Ascending aorta (tissue), 2 donors: ENCODE results near the gene FAT2. TPM values are rescaled to one million over a fixed set of nuclear protein-coding genes. Genes with fewer than 3 reads are reported as not detected.

ENCODE experiments used
- DNase-seq, 2 donors: peaks; one replicate each; pipeline ENCODE4 v3.0.0-alpha.2; 2019; ENCODE audit warnings: low spot score in 2 of 2
- H3K27ac ChIP-seq, 2 donors: fragments of 200-600 bp; sonication (generic); one replicate each; pipeline ENCODE4 v1.5.1; 2016 to 2017; ENCODE audit warnings: mild to moderate bottlenecking in 1 of 2
- H3K27me3 ChIP-seq: fragments of 200-600 bp; sonication (generic); one replicate; pipeline ENCODE4 v1.5.1; 2017
- H3K36me3 ChIP-seq, 2 donors: fragments of 200-600 bp; sonication (generic); one replicate each; pipeline ENCODE4 v1.5.1; 2016
- H3K4me1 ChIP-seq, 2 donors: fragments of 200-600 bp; sonication (generic); one replicate each; pipeline ENCODE4 v1.5.1; 2016 to 2017; ENCODE audit warnings: mild to moderate bottlenecking in 1 of 2
- H3K4me3 ChIP-seq, 2 donors: fragments of 200-600 bp; sonication (generic); one replicate each; pipeline ENCODE4 v1.5.1; 2016 to 2017; ENCODE audit warnings: mild to moderate bottlenecking in 1 of 2
- H3K9me3 ChIP-seq, 2 donors: fragments of 200-600 bp; sonication (generic); one replicate each; pipeline ENCODE4 v1.5.1; 2016
- intact Hi-C: fragments of 100-400 bp; cut with DNase I; formaldehyde crosslinking; loops from one replicate; pipeline ENCODE4 v1.15.1; 2023
- total RNA-seq: library from RNA; depleted of rRNA; stranded (reverse); fragments of >200 nt; gene quantifications from one replicate; pipeline ENCODE4 v1.1.0, GENCODE V29; 2016
- TF ChIP-seq, protein P1 (sequence below), 3 experiments: fragments of 200-600 bp in 2 of 3; fragments of 450-650 bp in 1 of 3; sonication (generic) in 2 of 3; IDR thresholded peaks; one replicate each; pipeline ENCODE4 v1.5.1; 2016 to 2019; ENCODE audit warnings: antibody characterized with exemption in 3 of 3, mild to moderate bottlenecking in 1 of 3, moderate library complexity in 1 of 3

The FAT2 gene
- total RNA-seq, 1 donor from 2014 or later, result not detected

DNA sequence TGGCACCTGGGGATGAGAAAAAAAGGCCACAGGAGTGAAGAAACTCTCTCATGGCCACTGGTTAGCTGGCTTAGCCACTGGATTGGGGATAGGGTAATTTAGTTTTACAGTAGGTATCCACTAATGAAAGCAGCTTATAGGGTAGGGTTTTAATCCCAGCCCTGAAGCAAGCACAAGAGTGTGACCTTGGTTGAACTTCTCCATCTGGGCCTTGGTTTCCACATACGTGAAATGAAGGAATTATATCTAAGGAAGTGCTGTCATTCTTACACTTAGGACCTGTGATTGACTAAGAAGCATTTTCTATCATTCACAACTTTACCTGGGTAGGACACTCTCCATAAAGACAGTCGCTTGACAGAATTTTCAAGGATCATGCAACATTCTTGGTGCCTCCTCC, 49.6 kb downstream of the FAT2 start:
- Histone ChIP-seq H3K4me3 (no peak overlapping the region), H3K27me3 (no peaks in the 10 kb centered on the region), H3K9me3 (no peaks in the 10 kb centered on the region), H3K27ac (no peak overlapping the region), H3K36me3 (no peaks in the 10 kb centered on the region), H3K4me1 (no peaks in the 10 kb centered on the region)
- DNase-seq, result no peak
- intact Hi-C loops, result no loop called here
- TF ChIP-seq, protein P1, sequence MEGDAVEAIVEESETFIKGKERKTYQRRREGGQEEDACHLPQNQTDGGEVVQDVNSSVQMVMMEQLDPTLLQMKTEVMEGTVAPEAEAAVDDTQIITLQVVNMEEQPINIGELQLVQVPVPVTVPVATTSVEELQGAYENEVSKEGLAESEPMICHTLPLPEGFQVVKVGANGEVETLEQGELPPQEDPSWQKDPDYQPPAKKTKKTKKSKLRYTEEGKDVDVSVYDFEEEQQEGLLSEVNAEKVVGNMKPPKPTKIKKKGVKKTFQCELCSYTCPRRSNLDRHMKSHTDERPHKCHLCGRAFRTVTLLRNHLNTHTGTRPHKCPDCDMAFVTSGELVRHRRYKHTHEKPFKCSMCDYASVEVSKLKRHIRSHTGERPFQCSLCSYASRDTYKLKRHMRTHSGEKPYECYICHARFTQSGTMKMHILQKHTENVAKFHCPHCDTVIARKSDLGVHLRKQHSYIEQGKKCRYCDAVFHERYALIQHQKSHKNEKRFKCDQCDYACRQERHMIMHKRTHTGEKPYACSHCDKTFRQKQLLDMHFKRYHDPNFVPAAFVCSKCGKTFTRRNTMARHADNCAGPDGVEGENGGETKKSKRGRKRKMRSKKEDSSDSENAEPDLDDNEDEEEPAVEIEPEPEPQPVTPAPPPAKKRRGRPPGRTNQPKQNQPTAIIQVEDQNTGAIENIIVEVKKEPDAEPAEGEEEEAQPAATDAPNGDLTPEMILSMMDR (IDR thresholded peaks at IDR 0.05), result no peak

Other genes with a start within 250 kb of the FAT2 start
- 0.75 TPM for gene SLC36A2, start 243.8 kb downstream of the FAT2 start, total RNA-seq
- gene SLC36A1, start 143.7 kb downstream of the FAT2 start, total RNA-seq, result 19.9 TPM
- gene SPARC, start 95.6 kb upstream of the FAT2 start, total RNA-seq, result 935 TPM
- gene ATOX1, start 167.3 kb upstream of the FAT2 start, total RNA-seq, result 179 TPM
- gene G3BP1, start 180.6 kb upstream of the FAT2 start, total RNA-seq, result 138 TPM